HepG2 (cell line): ENCODE results near the gene HEMK1. TPM values are rescaled to one million over a fixed set of nuclear protein-coding genes. Genes with fewer than 3 reads are reported as not detected.
A peak's percentile ranks its signal among the peaks of the same experiment; 100 is the strongest.

Source experiments
- ARID5B ChIP-seq: IDR thresholded peaks from 2 replicates; pipeline ENCODE4 v1.4.0; 2020; ENCODE audit warnings: mild to moderate bottlenecking, missing genetic modification reagents
- ATF1 ChIP-seq: IDR thresholded peaks from 2 replicates; pipeline ENCODE4 v1.6.1; 2016; ENCODE audit warnings: mild to moderate bottlenecking, control low read depth
- DMTF1 ChIP-seq: sonication (generic); formaldehyde crosslinking; IDR thresholded peaks from 2 replicates; pipeline ENCODE4 v1.4.0; 2020; ENCODE audit warnings: mild to moderate bottlenecking, missing genetic modification reagents
- ETV6 ChIP-seq: sonication (generic); formaldehyde crosslinking; conservative IDR thresholded peaks from 2 replicates; pipeline ENCODE4 v1.4.0; 2020; ENCODE audit warnings: missing genetic modification reagents
- KDM1A ChIP-seq: IDR thresholded peaks from 2 replicates; pipeline ENCODE4 v1.6.1; 2016; ENCODE audit warnings: missing compliant biosample characterization
- LCORL ChIP-seq, 2 experiments: fragments of 450-650 bp in 1 of 2; sonication (generic) in 1 of 2; formaldehyde crosslinking in 1 of 2; IDR thresholded peaks; 2 replicates each; pipeline versions ENCODE4 v1.5.0 to v1.6.1; 2017 to 2020; ENCODE audit warnings: antibody characterized with exemption in 1 of 2, missing genetic modification reagents in 1 of 2
- NFAT5 ChIP-seq: sonication (generic); formaldehyde crosslinking; IDR thresholded peaks from 2 replicates; pipeline ENCODE4 v1.4.0; 2020; ENCODE audit warnings: missing genetic modification reagents
- NFRKB ChIP-seq: fragments of 450-650 bp; IDR thresholded peaks from 2 replicates; pipeline ENCODE4 v1.6.1; 2017
- NR2C2 ChIP-seq: sonication (generic); formaldehyde crosslinking; IDR thresholded peaks from 2 replicates; pipeline ENCODE4 v1.4.0; 2020; ENCODE audit warnings: missing genetic modification reagents, mild to moderate bottlenecking, moderate library complexity, borderline replicate concordance
- SAP130 ChIP-seq: IDR thresholded peaks from 2 replicates; pipeline ENCODE4 v1.6.1; 2016; ENCODE audit warnings: low read depth
- SPEN ChIP-seq: sonication (generic); formaldehyde crosslinking; IDR thresholded peaks from 2 replicates; pipeline ENCODE4 v1.5.1; 2020; ENCODE audit warnings: low read depth, mild to moderate bottlenecking, missing genetic modification reagents
- WIZ ChIP-seq: sonication (generic); formaldehyde crosslinking; IDR thresholded peaks from 2 replicates; pipeline ENCODE4 v1.5.1; 2020; ENCODE audit warnings: mild to moderate bottlenecking, missing genetic modification reagents
- ZBTB20 ChIP-seq: sonication (generic); formaldehyde crosslinking; IDR thresholded peaks from 2 replicates; pipeline ENCODE4 v1.8.1; 2023; ENCODE audit warnings: missing genetic modification reagents, low read depth, mild to moderate bottlenecking, borderline replicate concordance
- ZNF260 ChIP-seq: sonication (generic); formaldehyde crosslinking; IDR thresholded peaks from 2 replicates; pipeline ENCODE4 v1.4.0; 2020; ENCODE audit warnings: missing genetic modification reagents, low read depth, mild to moderate bottlenecking, borderline replicate concordance
- ZNF263 ChIP-seq: sonication (generic); formaldehyde crosslinking; IDR thresholded peaks from 2 replicates; pipeline ENCODE4 v1.4.0; 2020; ENCODE audit warnings: missing genetic modification reagents
- ZNF775 ChIP-seq: sonication (generic); formaldehyde crosslinking; IDR thresholded peaks from 2 replicates; pipeline ENCODE4 v1.4.0; 2020; ENCODE audit warnings: missing genetic modification reagents, mild to moderate bottlenecking, moderate library complexity, borderline replicate concordance
- ZNF816 ChIP-seq: sonication (generic); formaldehyde crosslinking; IDR thresholded peaks from 2 replicates; pipeline ENCODE4 v1.8.0; 2022; ENCODE audit warnings: missing genetic modification reagents, mild to moderate bottlenecking, borderline replicate concordance
- polyA plus RNA-seq, 8 experiments: library from polyadenylated mRNA; depleted of rRNA in 3 of 8; stranded (reverse) in 7 of 8; unstranded in 1 of 8; fragments of >200 nt; fragmentation: Illumina TruSeq in 4 of 8; extraction: Trizol in 4 of 8; gene quantifications; 2 replicates each; pipeline versions ENCODE4 v1.2.1 to v1.2.3, GENCODE V29; 2011 to 2016; ENCODE audit warnings: low read depth in 4 of 8, missing spikeins in 1 of 8, mixed read lengths in 1 of 8; ENCODE audit not compliant: insufficient read depth in 1 of 8
- total RNA-seq, 5 experiments: library from RNA; depleted of rRNA; stranded (reverse); fragments of >200 nt; fragmentation: Illumina TruSeq; extraction: Trizol; gene quantifications; 2 replicates each; pipeline ENCODE4 v1.2.3, GENCODE V29; 2016; ENCODE audit warnings: low read depth in 1 of 5

HEMK1 gene
- total and polyA plus RNA-seq, 2 of the 13 experiments (the other 11 are each of a cell fraction or from before 2014, with no cell fraction given), result 9.8 to 12.6 TPM

GRCh38 chr3:50587806-50588758 is 18.8 kb downstream of the HEMK1 start (continued):
- TF ChIP-seq NFAT5 (CRISPR knock-in tag) (no peak), ZBTB20 (CRISPR knock-in tag) (peak; percentile 77; the same call in 1 of the 2 replicates), KDM1A (peak; percentile 100), DMTF1 (CRISPR knock-in tag) (no peak), ZNF260 (no peak), ZNF816 (CRISPR knock-in tag) (no peak), ZNF263 (peak; percentile 50; the same call in 1 of the 2 replicates), ZNF775 (CRISPR knock-in tag) (no peak), SPEN (CRISPR knock-in tag) (no peak), WIZ (no peak), NR2C2 (CRISPR knock-in tag) (no peak), ARID5B (0 out of 2 replicates have a peak, but pooled peaks have one; percentile 15), ATF1 (CRISPR knock-in tag) (no peak), SAP130 (CRISPR knock-in tag) (peak; percentile 62), ETV6 (CRISPR knock-in tag) (peak; percentile 38; the same call in 1 of the 2 replicates), LCORL (IDR thresholded peaks at IDR 0.05) (no peak), LCORL (CRISPR knock-in tag; IDR thresholded peaks at IDR 0.05) (no peak), NFRKB (no peak)
